ENCODE measurements around the gene SDHD. TPM values are rescaled to one million over a fixed set of nuclear protein-coding genes. Genes with fewer than 3 reads are reported as not detected.
"Not testable (repeated sequence)": the region's sequence is repeated elsewhere in the genome, so short reads cannot be mapped to it uniquely, and the experiment has no call there.

Gene SDHD
- total and polyA plus RNA-seq, 10 donors = 73.7 to 121 (median 92.8) TPM

- Histone ChIP-seq H3K27me3 (replicated peaks in 1 of 7) (no peaks in the 10 kb centered on the region), H3K9me3 (peaks cover 0 to 6% (median 0%) of the 10 kb centered on the region in 8 donors), H3K27ac (no peak overlapping the region), H3K4me1 (peaks cover 0 to 2% (median under 1%) of the 10 kb centered on the region in 6 donors), H3K36me3 (peaks cover 0 to 100% (median 66%) of the 10 kb centered on the region in 6 donors), H3K4me3 (no peak overlapping the region)
- 96 to 100% (median 96%) methylated on average over 2 of the region's 2 CpGs for WGBS, 5 donors
- intact Hi-C loops (cut with DNase I; ENCODE audit: low total_unique reads) = no loop called here
- TF ChIP-seq POLR2A (IDR thresholded peaks at IDR 0.05) (no peak), CTCF (IDR thresholded peaks at IDR 0.05 in 8 of 11, conservative IDR thresholded peaks at IDR 0.05 in 3 of 11) (no peak), POLR2AphosphoS5 (IDR thresholded peaks at IDR 0.05) (no peak)
- DNase-seq = no peak
Measured at GRCh38 chr11:112042961-112043304, 43.7 kb upstream of the SDHD start.

- Histone ChIP-seq H3K36me3 (peaks cover 0 to 95% (median 51%) of the 10 kb centered on the region in 6 donors), H3K27ac (no peak overlapping the region), H3K4me1 (peaks cover 0 to 21% (median 13%) of the 10 kb centered on the region in 6 donors)
Measured at GRCh38 chr11:112044961-112045360, 41.7 kb upstream of the SDHD start.

GRCh38 chr11:112046647-112047046, 40.0 kb upstream of the SDHD start:
- 98 to 100% (median 99%) methylated on average over 2 of the region's 2 CpGs for WGBS, 5 donors
- H3K36me3 ChIP-seq = peaks cover 0 to 92% (median 45%) of the 10 kb centered on the region in 6 donors

More at GRCh38 chr11:112044961-112045360, 41.7 kb upstream of the SDHD start:
- Histone ChIP-seq H3K9me3 (peaks cover 0 to 6% (median 0%) of the 10 kb centered on the region in 8 donors), H3K4me3 (no peak overlapping the region), H3K27me3 (replicated peaks in 1 of 7) (no peaks in the 10 kb centered on the region)
- intact Hi-C loops (cut with DNase I; ENCODE audit: low total_unique reads) = no loop called here
- no peak for TF ChIP-seq CTCF (IDR thresholded peaks at IDR 0.05 in 8 of 11, conservative IDR thresholded peaks at IDR 0.05 in 3 of 11)
- TF ChIP-seq POLR2A (IDR thresholded peaks at IDR 0.05) = no peak
- no peak for TF ChIP-seq POLR2AphosphoS5 (IDR thresholded peaks at IDR 0.05)
- 91 to 100% (median 97%) methylated on average over 4 of the region's 4 CpGs for WGBS, 5 donors
- DNase-seq = no peak

GRCh38 chr11:112048256-112048655, 38.4 kb upstream of the SDHD start:
- H3K27me3 ChIP-seq (replicated peaks in 1 of 7); H3K4me3 ChIP-seq; DNase-seq; H3K9me3 ChIP-seq; intact Hi-C loops (cut with DNase I; ENCODE audit: low total_unique reads): not testable (repeated sequence)
- peak overlapping the region in 7 of 8 donors; percentile 14 to 77 (median 62) for H3K27ac ChIP-seq
- WGBS, 5 donors = 79 to 89% (median 82%) methylated on average over 3 of the region's 3 CpGs
- peaks cover under 1 to 93% (median 56%) of the 10 kb centered on the region in 6 donors for H3K36me3 ChIP-seq
- peaks cover 0 to 47% (median 22%) of the 10 kb centered on the region in 6 donors for H3K4me1 ChIP-seq

More at GRCh38 chr11:112046647-112047046, 40.0 kb upstream of the SDHD start:
- H3K9me3 ChIP-seq; intact Hi-C loops (cut with DNase I; ENCODE audit: low total_unique reads); DNase-seq; H3K27me3 ChIP-seq (replicated peaks in 1 of 7); H3K4me3 ChIP-seq; H3K27ac ChIP-seq: not testable (repeated sequence)
- peaks cover 0 to 37% (median 22%) of the 10 kb centered on the region in 6 donors for H3K4me1 ChIP-seq

- TF ChIP-seq CTCF (IDR thresholded peaks at IDR 0.05 in 8 of 11, conservative IDR thresholded peaks at IDR 0.05 in 3 of 11) (no peak), POLR2AphosphoS5 (IDR thresholded peaks at IDR 0.05) (no peak), POLR2A (IDR thresholded peaks at IDR 0.05) (no peak)
- WGBS, 5 donors = 46 to 50% (median 49%) methylated on average over 2 of the region's 2 CpGs
- intact Hi-C loops (cut with DNase I; ENCODE audit: low total_unique reads) = no loop called here
- Histone ChIP-seq H3K4me1 (peaks cover 0 to 47% (median 22%) of the 10 kb centered on the region in 6 donors), H3K27ac (no peak overlapping the region), H3K27me3 (replicated peaks in 1 of 7) (no peaks in the 10 kb centered on the region), H3K4me3 (no peak overlapping the region), H3K9me3 (peaks cover 0 to 6% (median 0%) of the 10 kb centered on the region in 8 donors), H3K36me3 (peaks cover 2 to 93% (median 54%) of the 10 kb centered on the region in 6 donors)
- no peak for DNase-seq
Measured at GRCh38 chr11:112049777-112050176, 36.9 kb upstream of the SDHD start.
